H9 (cell line): ENCODE measurements around the gene COLEC12. TPM values are rescaled to one million over a fixed set of nuclear protein-coding genes. Genes with fewer than 3 reads are reported as not detected.

ENCODE experiments used
- DNase-seq: peaks from one replicate; pipeline ENCODE4 v3.0.0-alpha.2; 2017
- H2AFZ ChIP-seq: one replicate; pipeline ENCODE4 v1.6.1; 2013; ENCODE audit warnings: mild to moderate bottlenecking, low read length, control low read depth, moderate library complexity
- H2AK5ac ChIP-seq: 2 replicates; pipeline ENCODE4 v1.6.1; 2013; ENCODE audit warnings: low read length, control low read depth, mixed read lengths; ENCODE audit not compliant: insufficient read length
- H2BK120ac ChIP-seq: one replicate; pipeline ENCODE4 v1.6.1; 2013; ENCODE audit warnings: low read depth, mild to moderate bottlenecking, low read length, control low read depth, inconsistent platforms; ENCODE audit not compliant: poor library complexity, severe bottlenecking
- H2BK12ac ChIP-seq: 2 replicates; pipeline ENCODE4 v1.6.1; 2013; ENCODE audit warnings: low read length, control low read depth, mixed read lengths, low read depth; ENCODE audit not compliant: insufficient read length
- H2BK15ac ChIP-seq: 2 replicates; pipeline ENCODE4 v1.6.1; 2013; ENCODE audit warnings: low read depth, low read length, control low read depth
- H2BK20ac ChIP-seq: one replicate; pipeline ENCODE4 v1.6.1; 2013; ENCODE audit warnings: low read depth, mild to moderate bottlenecking, low read length, control low read depth, inconsistent platforms; ENCODE audit not compliant: poor library complexity, severe bottlenecking
- H2BK5ac ChIP-seq: 2 replicates; pipeline ENCODE4 v1.6.1; 2013; ENCODE audit warnings: low read length, control low read depth, mixed read lengths; ENCODE audit not compliant: insufficient read length
- H3K14ac ChIP-seq: 2 replicates; pipeline ENCODE4 v1.6.1; 2013; ENCODE audit warnings: low read length, control low read depth; ENCODE audit not compliant: insufficient read depth
- H3K18ac ChIP-seq: 2 replicates; pipeline ENCODE4 v1.6.1; 2013; ENCODE audit warnings: low read depth, mild to moderate bottlenecking, mixed read lengths, low read length, control low read depth; ENCODE audit not compliant: insufficient read length
- H3K23ac ChIP-seq: 2 replicates; pipeline ENCODE4 v1.6.1; 2013; ENCODE audit warnings: low read length, control low read depth, mixed read lengths, low read depth; ENCODE audit not compliant: insufficient read length
- H3K23me2 ChIP-seq: 2 replicates; pipeline ENCODE4 v1.6.1; 2013; ENCODE audit warnings: low read depth, mild to moderate bottlenecking, mixed read lengths, low read length, control low read depth; ENCODE audit not compliant: insufficient read length, poor library complexity, severe bottlenecking
- H3K27ac ChIP-seq: 2 replicates; pipeline ENCODE4 v1.5.1; 2013; ENCODE audit warnings: low read length, control low read depth, mixed read lengths, low read depth; ENCODE audit not compliant: insufficient read length
- H3K27me3 ChIP-seq: 2 replicates; pipeline ENCODE4 v1.6.1; 2013; ENCODE audit warnings: low read length, control low read depth, inconsistent platforms; ENCODE audit not compliant: insufficient read depth
- H3K4ac ChIP-seq: 2 replicates; pipeline ENCODE4 v1.6.1; 2013; ENCODE audit warnings: low read depth, mild to moderate bottlenecking, control low read depth, inconsistent platforms, low read length, moderate library complexity
- H3K4me1 ChIP-seq: 2 replicates; pipeline ENCODE4 v1.6.1; 2013; ENCODE audit warnings: low read length, control low read depth, inconsistent platforms; ENCODE audit not compliant: insufficient read depth
- H3K4me2 ChIP-seq: 2 replicates; pipeline ENCODE4 v1.6.1; 2013; ENCODE audit warnings: low read length, control low read depth, mixed read lengths; ENCODE audit not compliant: insufficient read length, insufficient read depth
- H3K56ac ChIP-seq: 2 replicates; pipeline ENCODE4 v1.6.1; 2013; ENCODE audit warnings: low read depth, mild to moderate bottlenecking, mixed read lengths, low read length, control low read depth; ENCODE audit not compliant: insufficient read length
- H3K79me1 ChIP-seq: 2 replicates; pipeline ENCODE4 v1.6.1; 2013; ENCODE audit warnings: low read depth, mild to moderate bottlenecking, moderate library complexity, low read length, control low read depth, inconsistent platforms; ENCODE audit not compliant: insufficient read depth, poor library complexity, severe bottlenecking
- H3K79me2 ChIP-seq: 2 replicates; pipeline ENCODE4 v1.6.1; 2013; ENCODE audit warnings: low read length, control low read depth, inconsistent platforms; ENCODE audit not compliant: insufficient read depth
- H3K9ac ChIP-seq: 2 replicates; pipeline ENCODE4 v1.6.1; 2013; ENCODE audit warnings: low read length, control low read depth, mixed read lengths; ENCODE audit not compliant: insufficient read length; ENCODE audit errors: extremely low read depth
- H3K9me3 ChIP-seq: one replicate; pipeline ENCODE4 v1.6.1; 2013; ENCODE audit warnings: low read depth, low read length, inconsistent platforms; ENCODE audit not compliant: control insufficient read depth
- H3T11ph ChIP-seq: one replicate; pipeline ENCODE4 v1.6.1; 2013; ENCODE audit warnings: mild to moderate bottlenecking, low read length, control low read depth, inconsistent platforms
- H4K20me1 ChIP-seq: one replicate; pipeline ENCODE4 v1.6.1; 2013; ENCODE audit not compliant: control insufficient read depth, insufficient read length, insufficient read depth
- H4K5ac ChIP-seq: 2 replicates; pipeline ENCODE4 v1.6.1; 2013; ENCODE audit warnings: low read depth, mild to moderate bottlenecking, mixed read lengths, low read length, control low read depth; ENCODE audit not compliant: insufficient read length
- H4K8ac ChIP-seq: replicated peaks from 2 replicates; pipeline ENCODE4 v1.6.1; 2013; ENCODE audit warnings: low read length, control low read depth, mixed read lengths, low read depth; ENCODE audit not compliant: insufficient read length
- H4K91ac ChIP-seq: 2 replicates; pipeline ENCODE4 v1.6.1; 2013; ENCODE audit warnings: low read depth, mild to moderate bottlenecking, moderate library complexity, mixed read lengths, low read length, control low read depth; ENCODE audit not compliant: insufficient read length
- H3K27ac Mint-ChIP-seq, 3 experiments: 2 replicates in 2 of 3; 3 replicates in 1 of 3; pipeline ENCODE4 v1.8.0; 2020 to 2021; ENCODE audit warnings: mixed read lengths in 3 of 3, mild to moderate bottlenecking in 1 of 3, moderate library complexity in 1 of 3
- H3K27me3 Mint-ChIP-seq: 2 replicates; pipeline ENCODE4 v1.8.0; 2021; ENCODE audit warnings: low read depth, mild to moderate bottlenecking, moderate library complexity, mixed read lengths
- H3K36me3 Mint-ChIP-seq, 3 experiments: 2 replicates in 2 of 3; 3 replicates in 1 of 3; pipeline ENCODE4 v1.8.0; 2020 to 2021; ENCODE audit warnings: low read depth in 3 of 3, mixed read lengths in 3 of 3; ENCODE audit not compliant: insufficient read depth in 1 of 3
- H3K4me1 Mint-ChIP-seq, 2 experiments: 2 replicates each; pipeline ENCODE4 v1.8.0; 2020; ENCODE audit warnings: mixed read lengths in 2 of 2
- H3K4me3 Mint-ChIP-seq, 2 experiments: 2 replicates in 1 of 2; 3 replicates in 1 of 2; pipeline ENCODE4 v1.8.0; 2020 to 2021; ENCODE audit warnings: mild to moderate bottlenecking in 2 of 2, mixed read lengths in 2 of 2, moderate library complexity in 1 of 2
- H3K9me3 Mint-ChIP-seq, 2 experiments: 2 replicates in 1 of 2; 3 replicates in 1 of 2; pipeline ENCODE4 v1.8.0; 2020; ENCODE audit warnings: mild to moderate bottlenecking in 2 of 2, mixed read lengths in 2 of 2, moderate library complexity in 1 of 2
- whole genome bisulfite sequencing: extraction: QIAGEN DNeasy Blood & Tissue Kit; methylation state at CpG from one replicate; pipeline ENCODE4 v1.1.7; 2013; ENCODE audit warnings: missing lambda C conversion rate, low lambda C conversion rate, mixed read lengths; ENCODE audit not compliant: insufficient read length; ENCODE audit errors: extremely low coverage; 5-methylcytosine and 5-hydroxymethylcytosine counted together
- total RNA-seq: library from RNA; stranded (reverse); gene quantifications from 2 replicates; pipeline ENCODE4 v1.2.1, GENCODE V29; 2021
- TF ChIP-seq, protein P1 (sequence below): fragments of 200-600 bp; sonication (generic); conservative IDR thresholded peaks from 3 replicates; pipeline ENCODE4 v1.8.0; 2021; ENCODE audit warnings: antibody characterized with exemption, mild to moderate bottlenecking

COLEC12 gene
- total RNA-seq, 1 experiment from 2014 or later: 0.70 TPM

GRCh38 chr18:321865-322467 lies 178.5 kb downstream of the COLEC12 start:
- TF ChIP-seq, protein P1, sequence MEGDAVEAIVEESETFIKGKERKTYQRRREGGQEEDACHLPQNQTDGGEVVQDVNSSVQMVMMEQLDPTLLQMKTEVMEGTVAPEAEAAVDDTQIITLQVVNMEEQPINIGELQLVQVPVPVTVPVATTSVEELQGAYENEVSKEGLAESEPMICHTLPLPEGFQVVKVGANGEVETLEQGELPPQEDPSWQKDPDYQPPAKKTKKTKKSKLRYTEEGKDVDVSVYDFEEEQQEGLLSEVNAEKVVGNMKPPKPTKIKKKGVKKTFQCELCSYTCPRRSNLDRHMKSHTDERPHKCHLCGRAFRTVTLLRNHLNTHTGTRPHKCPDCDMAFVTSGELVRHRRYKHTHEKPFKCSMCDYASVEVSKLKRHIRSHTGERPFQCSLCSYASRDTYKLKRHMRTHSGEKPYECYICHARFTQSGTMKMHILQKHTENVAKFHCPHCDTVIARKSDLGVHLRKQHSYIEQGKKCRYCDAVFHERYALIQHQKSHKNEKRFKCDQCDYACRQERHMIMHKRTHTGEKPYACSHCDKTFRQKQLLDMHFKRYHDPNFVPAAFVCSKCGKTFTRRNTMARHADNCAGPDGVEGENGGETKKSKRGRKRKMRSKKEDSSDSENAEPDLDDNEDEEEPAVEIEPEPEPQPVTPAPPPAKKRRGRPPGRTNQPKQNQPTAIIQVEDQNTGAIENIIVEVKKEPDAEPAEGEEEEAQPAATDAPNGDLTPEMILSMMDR: no peak
- H3K27ac ChIP-seq: no peak overlapping the region
- no peak overlapping the region for H3K56ac ChIP-seq
- no peaks in the 10 kb centered on the region for H3K27me3 ChIP-seq
- H2AK5ac ChIP-seq: no peak overlapping the region
- H3K23me2 ChIP-seq: no peaks in the 10 kb centered on the region
- no CpG with 5 or more reads among the region's 5 CpGs for WGBS
- no peak overlapping the region for H3K9ac ChIP-seq
- no peak overlapping the region for H2BK120ac ChIP-seq
- Mint-ChIP-seq H3K4me1 (peaks cover 0 to 6% of the 10 kb centered on the region in 2 experiments; a peak in 1 of 4 replicates), H3K4me3 (no peak overlapping the region), H3K36me3 (no peaks in the 10 kb centered on the region), H3K27ac (no peak overlapping the region), H3K9me3 (no peaks in the 10 kb centered on the region), H3K27me3 (no peaks in the 10 kb centered on the region; the same call in 1 of the 2 replicates)
- no peak overlapping the region for H2BK12ac ChIP-seq
- H4K20me1 ChIP-seq: no peaks in the 10 kb centered on the region
- H3T11ph ChIP-seq: no peak overlapping the region
- no peaks in the 10 kb centered on the region for H3K79me1 ChIP-seq
- no peak overlapping the region for H3K18ac ChIP-seq
- no peak overlapping the region for H4K8ac ChIP-seq
- H3K4ac ChIP-seq: no peak overlapping the region
- H2AFZ ChIP-seq: no peak overlapping the region
- no peak overlapping the region for H3K23ac ChIP-seq
- H3K79me2 ChIP-seq: no peaks in the 10 kb centered on the region
- no peak overlapping the region for H2BK5ac ChIP-seq
- H4K91ac ChIP-seq: no peak overlapping the region
- no peak overlapping the region for H2BK15ac ChIP-seq
- no peaks in the 10 kb centered on the region for H3K9me3 ChIP-seq
- H4K5ac ChIP-seq: no peak overlapping the region
- no peak for DNase-seq
- H3K4me1 ChIP-seq: no peaks in the 10 kb centered on the region
- H2BK20ac ChIP-seq: no peak overlapping the region
- no peak overlapping the region for H3K14ac ChIP-seq
- no peak overlapping the region for H3K4me2 ChIP-seq
